Heart right ventricle (tissue), 16 donors: ENCODE measurements around the gene PUSL1. TPM values are rescaled to one million over a fixed set of nuclear protein-coding genes. Genes with fewer than 3 reads are reported as not detected.
A peak's percentile ranks its signal among the peaks of the same experiment; 100 is the strongest.

Experiments
- ATAC-seq, 8 donors: fragments of 200-7000 bp; cut with Tn5 transposase; one replicate each; pipeline ENCODE4 v1.9.1; 2020; ENCODE audit warnings: mild to moderate bottlenecking in 8 of 8, moderate library complexity in 8 of 8, moderate number of reproducible peaks in 1 of 8
- DNase-seq, 2 donors: peaks; one replicate each; pipeline ENCODE4 v3.0.0-alpha.2; 2020
- H3K27ac ChIP-seq, 10 donors: fragments of 200-600 bp; sonication (generic) in 2 of 10; one replicate each; pipeline versions ENCODE4 v1.5.0 to v1.8.0; 2020 to 2022; ENCODE audit warnings: mild to moderate bottlenecking in 3 of 10
- H3K27me3 ChIP-seq, 7 donors: fragments of 200-600 bp; one replicate each; pipeline ENCODE4 v1.8.0; 2021 to 2022; ENCODE audit warnings: mild to moderate bottlenecking in 2 of 7
- H3K36me3 ChIP-seq, 9 donors: fragments of 200-600 bp; sonication (generic) in 1 of 9; one replicate each; pipeline versions ENCODE4 v1.5.0 to v1.8.0; 2020 to 2022; ENCODE audit warnings: mild to moderate bottlenecking in 2 of 9
- H3K4me1 ChIP-seq, 9 donors: fragments of 200-600 bp; sonication (generic) in 1 of 9; one replicate each; pipeline versions ENCODE4 v1.5.0 to v1.8.0; 2020 to 2022; ENCODE audit warnings: mild to moderate bottlenecking in 4 of 9
- H3K4me3 ChIP-seq, 10 donors: fragments of 200-600 bp; sonication (generic) in 2 of 10; one replicate each; pipeline versions ENCODE4 v1.5.0 to v1.8.0; 2020 to 2022; ENCODE audit warnings: mild to moderate bottlenecking in 7 of 10, moderate library complexity in 2 of 10
- H3K9me3 ChIP-seq, 11 donors: fragments of 200-600 bp in 10 of 11; sonication (generic) in 2 of 11; one replicate each; pipeline versions ENCODE4 v1.5.0 to v1.8.0; 2013 to 2022; ENCODE audit warnings: mild to moderate bottlenecking in 2 of 11, control low read depth in 1 of 11, moderate library complexity in 1 of 11
- CTCF ChIP-seq, 9 donors: fragments of 200-600 bp; sonication (generic) in 2 of 9; IDR thresholded peaks; one replicate each; pipeline versions ENCODE4 v1.5.0 to v1.8.0; 2021 to 2022; ENCODE audit warnings: antibody characterized with exemption in 9 of 9, mild to moderate bottlenecking in 5 of 9, moderate library complexity in 1 of 9
- WGBS, 2 donors: extraction: QIAGEN DNeasy Blood & Tissue Kit; methylation state at CpG; one replicate each; pipeline ENCODE4 v1.1.7; 2013; ENCODE audit warnings: inconsistent platforms in 1 of 2; 5-methylcytosine and 5-hydroxymethylcytosine counted together
- intact Hi-C, 10 donors: fragments of 100-400 bp; cut with DNase I; formaldehyde crosslinking; loops; one replicate each; pipeline versions ENCODE4 v1.11.1 to v1.14.2; 2022
- polyA plus RNA-seq, 2 donors: library from polyadenylated mRNA; stranded (reverse); fragments of 200-250 nt; gene quantifications; one replicate each; pipeline ENCODE4 v1.2.3, GENCODE V29; 2013
- total RNA-seq, 10 donors: library from RNA; stranded (reverse); fragmentation: NEBNext Ultra II Directional in 3 of 10; extraction: Animal tissue kit (Norgen Biotek cat#: 25700) in 3 of 10; gene quantifications; one replicate each; pipeline versions ENCODE4 v1.2.1 to v1.2.4, GENCODE V29; 2021 to 2023
- donor health status: Arrhythmogenic right ventricular cardiomyopathy.
- donor health status: ischemic (EF 13 %, LVEDD 7.1; RV severe dilation, severe dysfunction).
- donor health status: healthy with polysubstance abuse.
- donor health status: DM: no; HTN: yes; CAD: no.
- donor health status: DM: no; HTN: no; CAD: no.
- donor health status: ischemic (EF 25% LVEDD 6.9; RV normal size, moderate dysfunction).
- donor health status: ischemic (EF 25% LVEDD 5.7; RV mildly dilated, moderate dysfunction).
- donor health status: healthy.
- donor health status: DM: yes; HTN: yes; CAD: no.
- donor health status: Ischemic cardiomyopathy.
- donor health status: ischemic (EF 35%, LVEDD 5.7; RV mildly dilated, moderate dysfunction).
- donor health status: nonischemic (EF 11% LVEDD 7.7; RV severe dilation, severe dysfunction).
- donor health status: DM: yes; HTN: yes; CAD: no.
- donor health status: PGD.
- donor health status: ischemic (EF 29% LVEDD 5.4; RV normal size, mild dysfunction).
- donor health status: nonischemic (EF 23%, LVEDD 6.1; RV moderate dilation, normal function).

PUSL1 gene
- total and polyA plus RNA-seq, 12 donors = 5.6 to 17.8 (median 9.1) TPM

DNA sequence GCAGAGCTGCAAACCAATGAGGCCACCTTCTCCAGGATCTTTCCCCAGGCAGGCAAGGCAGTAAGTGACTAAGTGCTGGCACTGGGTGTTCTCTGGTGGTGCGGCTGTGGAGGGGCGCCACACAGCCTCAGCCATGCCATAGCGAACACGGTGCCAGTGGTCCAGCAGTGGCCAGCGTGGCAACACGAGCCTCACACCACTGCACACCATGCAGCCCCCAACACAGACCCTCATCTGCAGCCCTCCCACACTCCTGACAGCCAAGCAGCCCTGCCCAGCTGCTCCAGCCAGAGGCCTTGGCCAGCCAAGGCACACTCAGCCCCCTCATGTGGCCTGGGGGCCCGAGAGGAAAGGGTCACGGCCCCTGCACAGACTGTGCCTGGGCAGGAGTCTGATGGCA is 13.1 kb downstream of the PUSL1 start:
- no peaks in the 10 kb centered on the region for H3K9me3 ChIP-seq
- ATAC-seq = no peak
- no peaks in the 10 kb centered on the region for H3K27me3 ChIP-seq
- no peak overlapping the region for H3K4me3 ChIP-seq
- peak overlapping the region in 2 of 10 donors; percentile 4 to 10 for H3K27ac ChIP-seq
- intact Hi-C loops = no loop called here
- 87 to 89% methylated on average over 8 of the region's 8 CpGs for WGBS, 2 donors
- peaks cover 10 to 69% (median 53%) of the 10 kb centered on the region in 9 donors for H3K4me1 ChIP-seq
- H3K36me3 ChIP-seq = peaks cover 0 to 56% (median 13%) of the 10 kb centered on the region in 9 donors
- TF ChIP-seq CTCF (IDR thresholded peaks at IDR 0.05) = no peak
- no peak for DNase-seq

DNA sequence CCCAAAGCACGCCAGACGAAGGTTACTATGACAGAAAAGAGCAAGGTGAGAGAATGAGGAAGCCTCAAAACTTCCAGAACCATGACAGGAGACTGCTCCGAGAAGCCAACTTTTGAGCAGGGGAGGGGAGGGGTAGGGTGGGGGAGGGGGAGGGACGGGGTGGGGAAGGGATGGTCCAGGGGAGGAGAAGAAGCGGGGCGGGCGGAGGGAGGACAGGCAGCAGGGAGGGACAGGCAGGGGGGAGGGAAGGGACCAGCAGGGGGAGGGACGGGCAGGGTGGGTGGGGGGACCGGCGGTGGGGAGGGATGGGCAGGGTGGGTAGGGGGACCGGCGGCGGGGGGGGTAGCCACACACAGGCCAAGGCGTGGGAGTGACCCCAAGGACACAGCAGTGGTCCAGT is 14.0 kb downstream of the PUSL1 start:
- no peaks in the 10 kb centered on the region for H3K27me3 ChIP-seq
- no peak overlapping the region for H3K27ac ChIP-seq
- peaks cover 0 to 54% (median 15%) of the 10 kb centered on the region in 9 donors for H3K36me3 ChIP-seq
- 86 to 87% methylated on average over 10 to 14 of the region's 14 CpGs for WGBS, 2 donors
- DNase-seq (no peak), ATAC-seq (no peak)
- H3K4me3 ChIP-seq = no peak overlapping the region
- H3K4me1 ChIP-seq = peaks cover 11 to 77% (median 51%) of the 10 kb centered on the region in 9 donors
- intact Hi-C loops = no loop called here
- TF ChIP-seq CTCF (IDR thresholded peaks at IDR 0.05) = no peak
- H3K9me3 ChIP-seq = no peaks in the 10 kb centered on the region

DNA sequence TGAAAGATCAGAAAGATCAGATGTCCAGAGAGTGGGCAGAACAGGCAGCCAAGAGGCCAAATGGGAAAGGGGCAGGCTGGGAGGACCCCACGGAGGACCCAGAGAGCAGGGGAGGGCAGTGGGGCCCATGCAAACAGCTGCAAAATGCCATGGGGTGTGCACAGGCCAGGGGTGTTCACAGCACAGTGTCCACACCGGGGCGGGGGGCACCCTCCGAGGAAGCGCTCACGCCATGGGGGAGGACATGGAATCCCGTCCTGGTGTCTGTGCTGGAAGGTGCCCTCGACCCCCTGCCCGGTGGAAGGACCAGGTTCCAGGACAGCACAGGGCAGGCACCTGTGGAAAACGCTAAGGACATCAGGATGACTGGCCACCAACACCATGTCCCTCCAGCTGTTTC is 14.6 kb downstream of the PUSL1 start:
- no peak for DNase-seq
- Histone ChIP-seq H3K36me3 (peaks cover 0 to 54% (median 20%) of the 10 kb centered on the region in 9 donors), H3K27ac (no peak overlapping the region), H3K27me3 (no peaks in the 10 kb centered on the region), H3K9me3 (no peaks in the 10 kb centered on the region), H3K4me3 (peak overlapping the region in 1 of 10 donors; percentile 3), H3K4me1 (peaks cover 11 to 77% (median 48%) of the 10 kb centered on the region in 9 donors)
- intact Hi-C loops = no loop called here
- TF ChIP-seq CTCF (IDR thresholded peaks at IDR 0.05) = no peak
- 88 to 92% methylated on average over 10 of the region's 10 CpGs for WGBS, 2 donors
- ATAC-seq = no peak

DNA sequence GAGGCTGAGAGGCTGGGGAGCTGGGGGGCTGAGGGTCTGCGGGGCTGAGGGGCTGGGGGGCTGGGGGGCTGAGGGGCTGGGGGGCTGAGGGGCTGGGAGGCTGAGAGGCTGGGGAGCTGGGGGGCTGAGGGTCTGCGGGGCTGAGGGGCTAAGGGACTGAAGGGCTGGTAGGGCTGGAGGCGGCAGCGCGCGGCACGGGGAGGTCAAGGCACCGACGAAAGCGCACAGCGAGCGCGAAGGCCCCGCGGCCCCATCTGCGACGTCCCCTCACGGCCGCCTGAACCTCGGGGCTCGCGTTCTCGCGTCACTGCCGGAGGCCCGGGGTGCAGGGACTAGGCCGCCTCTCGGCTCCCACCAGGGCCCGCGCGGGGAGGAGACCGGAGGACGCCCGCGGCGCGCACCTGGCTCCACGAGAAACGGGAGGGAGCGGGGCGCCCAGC is 15.7 kb downstream of the PUSL1 start:
- ATAC-seq (peak in 2 of 8 donors; percentile 0 to 3), DNase-seq (no peak)
- Histone ChIP-seq H3K27ac (peak overlapping the region; percentile 66 to 99 (median 94)), H3K27me3 (no peaks in the 10 kb centered on the region), H3K9me3 (no peaks in the 10 kb centered on the region), H3K36me3 (peaks cover 0 to 54% (median 26%) of the 10 kb centered on the region in 9 donors), H3K4me3 (peak overlapping the region; percentile 69 to 100 (median 98)), H3K4me1 (peaks cover 11 to 71% (median 49%) of the 10 kb centered on the region in 9 donors)
- intact Hi-C loops = loop anchor here in 1 of 10 donors (2.0 kb wide), 1 partner anchor 25 kb away; the partner anchor contains the start of gene DVL1
- 0 to 1% methylated on average over 19 to 41 of the region's 41 CpGs for WGBS, 2 donors
- no peak for TF ChIP-seq CTCF (IDR thresholded peaks at IDR 0.05)
